ENCODE measurements around the gene GPR65.

- TF ChIP-seq CHD4 (IDR thresholded peaks at IDR 0.05) (no peak), PML (IDR thresholded peaks at IDR 0.05; ENCODE audit: low read length) (no peak), MYC (IDR thresholded peaks at IDR 0.05; ENCODE audit: insufficient read depth, insufficient read length, insufficient replicate concordance, low read length, severe bottlenecking) (no peak), EZH2 (IDR thresholded peaks at IDR 0.05; ENCODE audit: borderline replicate concordance, control insufficient read depth, low read depth, low read length) (no peak)
- TF ChIP-seq, protein P1, sequence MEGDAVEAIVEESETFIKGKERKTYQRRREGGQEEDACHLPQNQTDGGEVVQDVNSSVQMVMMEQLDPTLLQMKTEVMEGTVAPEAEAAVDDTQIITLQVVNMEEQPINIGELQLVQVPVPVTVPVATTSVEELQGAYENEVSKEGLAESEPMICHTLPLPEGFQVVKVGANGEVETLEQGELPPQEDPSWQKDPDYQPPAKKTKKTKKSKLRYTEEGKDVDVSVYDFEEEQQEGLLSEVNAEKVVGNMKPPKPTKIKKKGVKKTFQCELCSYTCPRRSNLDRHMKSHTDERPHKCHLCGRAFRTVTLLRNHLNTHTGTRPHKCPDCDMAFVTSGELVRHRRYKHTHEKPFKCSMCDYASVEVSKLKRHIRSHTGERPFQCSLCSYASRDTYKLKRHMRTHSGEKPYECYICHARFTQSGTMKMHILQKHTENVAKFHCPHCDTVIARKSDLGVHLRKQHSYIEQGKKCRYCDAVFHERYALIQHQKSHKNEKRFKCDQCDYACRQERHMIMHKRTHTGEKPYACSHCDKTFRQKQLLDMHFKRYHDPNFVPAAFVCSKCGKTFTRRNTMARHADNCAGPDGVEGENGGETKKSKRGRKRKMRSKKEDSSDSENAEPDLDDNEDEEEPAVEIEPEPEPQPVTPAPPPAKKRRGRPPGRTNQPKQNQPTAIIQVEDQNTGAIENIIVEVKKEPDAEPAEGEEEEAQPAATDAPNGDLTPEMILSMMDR (IDR thresholded peaks at IDR 0.05 in 2 of 3, conservative IDR thresholded peaks at IDR 0.05 in 1 of 3; ENCODE audit: control insufficient read depth in 2 of 3, extremely low read depth in 1 of 3, insufficient read depth in 1 of 3, low read depth in 3 of 3, low read length in 3 of 3) = no peak
These were observed 58.9 kb downstream of the GPR65 start for GRCh38 chr14:88063811-88064210.

All from GM12878 (cell line).